Liver (tissue), 9 donors: ENCODE results near the gene NFIA. TPM values are rescaled to one million over a fixed set of nuclear protein-coding genes. Genes with fewer than 3 reads are reported as not detected.

ENCODE experiments used
- DNase-seq: peaks from one replicate; pipeline ENCODE4 v3.0.0-alpha.2; 2017; ENCODE audit warnings: low spot score
- H3K27ac ChIP-seq, 2 donors: one replicate each; pipeline ENCODE4 v1.7.0; 2013; ENCODE audit warnings: inconsistent platforms in 2 of 2, low read length in 2 of 2, control low read depth in 1 of 2, low read depth in 1 of 2, mild to moderate bottlenecking in 1 of 2
- H3K27me3 ChIP-seq, 4 donors: one replicate each; pipeline versions ENCODE4 v1.6.1 to v1.7.0; 2013; ENCODE audit warnings: low read length in 3 of 4, inconsistent platforms in 1 of 4, mild to moderate bottlenecking in 1 of 4, moderate library complexity in 1 of 4; ENCODE audit not compliant: control insufficient read depth in 4 of 4, insufficient read depth in 4 of 4
- H3K36me3 ChIP-seq, 4 donors: one replicate each; pipeline versions ENCODE4 v1.6.1 to v1.7.0; 2013; ENCODE audit warnings: low read length in 3 of 4, mild to moderate bottlenecking in 3 of 4, low read depth in 1 of 4, moderate library complexity in 1 of 4; ENCODE audit not compliant: control insufficient read depth in 4 of 4, insufficient read depth in 3 of 4
- H3K4me1 ChIP-seq, 4 donors: one replicate each; pipeline versions ENCODE4 v1.6.1 to v1.7.0; 2013; ENCODE audit warnings: low read length in 3 of 4, mild to moderate bottlenecking in 3 of 4, moderate library complexity in 1 of 4; ENCODE audit not compliant: control insufficient read depth in 4 of 4, insufficient read depth in 4 of 4
- H3K4me3 ChIP-seq, 3 donors: one replicate each; pipeline versions ENCODE4 v1.6.1 to v1.7.0; 2013; ENCODE audit warnings: low read length in 3 of 3, control low read depth in 1 of 3, low read depth in 1 of 3, mild to moderate bottlenecking in 1 of 3
- H3K9ac ChIP-seq, 2 donors: one replicate each; pipeline ENCODE4 v1.7.0; 2013; ENCODE audit warnings: low read length in 2 of 2, mild to moderate bottlenecking in 2 of 2, moderate library complexity in 2 of 2, control low read depth in 1 of 2, low read depth in 1 of 2
- H3K9me3 ChIP-seq, 4 donors: one replicate each; pipeline versions ENCODE4 v1.6.1 to v1.7.0; 2013; ENCODE audit warnings: low read length in 3 of 4; ENCODE audit not compliant: control insufficient read depth in 4 of 4
- ATF3 ChIP-seq: IDR thresholded peaks from 2 replicates; pipeline ENCODE4 v1.6.1; 2016; ENCODE audit warnings: antibody characterized with exemption
- CTCF ChIP-seq: fragments of 150-350 bp; IDR thresholded peaks from 2 replicates; pipeline ENCODE4 v1.5.1; 2017; ENCODE audit warnings: improper control_type of control experiment, low read depth, low read length; ENCODE audit not compliant: missing input control
- FOXA1 ChIP-seq: IDR thresholded peaks from 2 replicates; pipeline ENCODE4 v1.6.1; 2016; ENCODE audit warnings: antibody characterized with exemption
- FOXA2 ChIP-seq: IDR thresholded peaks from 2 replicates; pipeline ENCODE4 v1.6.1; 2016; ENCODE audit warnings: antibody characterized with exemption
- GABPA ChIP-seq, 2 donors: IDR thresholded peaks in 1 of 2; conservative IDR thresholded peaks in 1 of 2; 2 replicates each; pipeline ENCODE4 v1.6.1; 2016; ENCODE audit warnings: antibody characterized with exemption in 2 of 2, mild to moderate bottlenecking in 1 of 2, moderate library complexity in 1 of 2
- HNF4A ChIP-seq, 2 donors: conservative IDR thresholded peaks; 2 replicates each; pipeline ENCODE4 v1.6.1; 2016; ENCODE audit warnings: antibody characterized with exemption in 2 of 2, mild to moderate bottlenecking in 2 of 2
- JUND ChIP-seq, 2 donors: IDR thresholded peaks; 2 replicates each; pipeline ENCODE4 v1.6.1; 2016; ENCODE audit warnings: antibody characterized with exemption in 2 of 2
- NR2F2 ChIP-seq: IDR thresholded peaks from 2 replicates; pipeline ENCODE4 v1.6.1; 2016; ENCODE audit warnings: antibody characterized with exemption
- REST ChIP-seq: IDR thresholded peaks from 2 replicates; pipeline ENCODE4 v1.6.1; 2016; ENCODE audit warnings: antibody characterized with exemption, mild to moderate bottlenecking
- SP1 ChIP-seq: IDR thresholded peaks from 2 replicates; pipeline ENCODE4 v1.6.1; 2018; ENCODE audit warnings: antibody characterized with exemption, mild to moderate bottlenecking
- TAF1 ChIP-seq: conservative IDR thresholded peaks from 2 replicates; pipeline ENCODE4 v1.6.1; 2016; ENCODE audit warnings: antibody characterized with exemption, mild to moderate bottlenecking
- ZBTB33 ChIP-seq: IDR thresholded peaks from 2 replicates; pipeline ENCODE4 v1.6.1; 2016; ENCODE audit warnings: antibody characterized with exemption
- WGBS: extraction: QIAGEN DNeasy Blood & Tissue Kit; methylation state at CpG from one replicate; pipeline ENCODE4 v1.1.7; 2013; 5-methylcytosine and 5-hydroxymethylcytosine counted together
- polyA plus RNA-seq, 2 donors: library from polyadenylated mRNA; stranded (reverse) in 1 of 2; unstranded in 1 of 2; fragments of 200-250 nt in 1 of 2; fragments of >200 nt in 1 of 2; fragmentation: Nextera tagmentation in 1 of 2; extraction: Ambion mirVana in 1 of 2; gene quantifications; one replicate each; pipeline versions ENCODE4 v1.2.1 to v1.2.3, GENCODE V29; 2013 to 2015
- total RNA-seq, 2 donors: library from RNA; depleted of rRNA; stranded (reverse); fragments of >200 nt; gene quantifications; one replicate each; pipeline ENCODE4 v1.2.3, GENCODE V29; 2014
- donor health status: healthy.
- donor health status: healthy.
- donor health status: healthy.
- donor health status: healthy.
- donor health status: healthy.

NFIA gene
- total and polyA plus RNA-seq, 4 donors: 6.8 to 53.7 (median 22.2) TPM

- TF ChIP-seq GABPA (IDR thresholded peaks at IDR 0.05 in 1 of 2, conservative IDR thresholded peaks at IDR 0.05 in 1 of 2): no peak
- TF ChIP-seq HNF4A (conservative IDR thresholded peaks at IDR 0.05): no peak
- TF ChIP-seq FOXA2: no peak
- Histone ChIP-seq H3K4me1 (peaks cover 3 to 21% (median 7%) of the 10 kb centered on the region in 4 donors), H3K9ac (no peak overlapping the region), H3K36me3 (no peaks in the 10 kb centered on the region), H3K27me3 (no peaks in the 10 kb centered on the region), H3K27ac (no peak overlapping the region), H3K4me3 (no peak overlapping the region), H3K9me3 (no peaks in the 10 kb centered on the region)
- 55% methylated on average over 2 of the region's 2 CpGs for WGBS
- no peak for DNase-seq
Measured at GRCh38 chr1:61326713-61327112, 244.4 kb downstream of the NFIA start.

- no peak for DNase-seq
- Histone ChIP-seq H3K4me3 (no peak overlapping the region), H3K36me3 (no peaks in the 10 kb centered on the region), H3K9ac (no peak overlapping the region), H3K27me3 (no peaks in the 10 kb centered on the region), H3K9me3 (no peaks in the 10 kb centered on the region), H3K27ac (no peak overlapping the region), H3K4me1 (peaks cover under 1 to 14% (median 3%) of the 10 kb centered on the region in 4 donors)
- 97% methylated on average over 5 of the region's 5 CpGs for WGBS
- TF ChIP-seq CTCF: no peak
Measured at GRCh38 chr1:61327436-61327835, 245.1 kb downstream of the NFIA start.

GRCh38 chr1:61329556-61329955 is 247.2 kb downstream of the NFIA start:
- DNase-seq: no peak
- H3K4me1 ChIP-seq: peaks cover 0 to 4% (median under 1%) of the 10 kb centered on the region in 4 donors
- TF ChIP-seq HNF4A (conservative IDR thresholded peaks at IDR 0.05): no peak
- TF ChIP-seq REST: no peak
- TF ChIP-seq TAF1: no peak
- TF ChIP-seq ZBTB33: no peak
- TF ChIP-seq JUND (IDR thresholded peaks at IDR 0.05): no peak
- no peak for TF ChIP-seq FOXA1
- no peak for TF ChIP-seq NR2F2
- no peak for TF ChIP-seq SP1
- TF ChIP-seq ATF3: no peak
- H3K4me3 ChIP-seq: no peak overlapping the region
- 86% methylated on average over 4 of the region's 4 CpGs for WGBS
- no peak overlapping the region for H3K9ac ChIP-seq
- no peaks in the 10 kb centered on the region for H3K27me3 ChIP-seq
- peaks cover 0 to 3% (median 0%) of the 10 kb centered on the region in 4 donors for H3K36me3 ChIP-seq
- H3K27ac ChIP-seq: no peak overlapping the region
- no peaks in the 10 kb centered on the region for H3K9me3 ChIP-seq
